Retinal pigment epithelial cell (primary cell): ENCODE results near the gene ADGRB2.

Experiments
- DNase-seq: peaks from one replicate; pipeline ENCODE4 v3.0.0-alpha.2; 2010; ENCODE audit warnings: low read depth
- H3K4me3 ChIP-seq: 2 replicates; pipeline ENCODE4 v1.5.1; 2011; ENCODE audit warnings: mild to moderate bottlenecking, low read length, control low read depth, moderate library complexity
- CTCF ChIP-seq: conservative IDR thresholded peaks from 2 replicates; pipeline ENCODE4 v1.5.1; 2011; ENCODE audit warnings: low read depth, low read length, control low read depth, inconsistent platforms

Gene ADGRB2

GRCh38 chr1:31804098-31804497 lies 40.0 kb upstream of the ADGRB2 start:
- no peak overlapping the region for H3K4me3 ChIP-seq
- DNase-seq: no peak
- no peak for TF ChIP-seq CTCF

GRCh38 chr1:31803610-31804009 lies 39.5 kb upstream of the ADGRB2 start:
- no peak for DNase-seq
- TF ChIP-seq CTCF: no peak
- H3K4me3 ChIP-seq: no peak overlapping the region

- TF ChIP-seq CTCF: no peak
- no peak for DNase-seq
- H3K4me3 ChIP-seq: no peak overlapping the region
Measured at GRCh38 chr1:31802190-31803150, 38.3 kb upstream of the ADGRB2 start.

GRCh38 chr1:31801458-31801857 lies 37.3 kb upstream of the ADGRB2 start:
- no peak for TF ChIP-seq CTCF
- no peak overlapping the region for H3K4me3 ChIP-seq
- no peak for DNase-seq

- TF ChIP-seq CTCF: no peak
- DNase-seq: no peak
- H3K4me3 ChIP-seq: no peak overlapping the region
Measured at GRCh38 chr1:31800674-31800967, 36.5 kb upstream of the ADGRB2 start.

GRCh38 chr1:31799895-31800673 lies 35.9 kb upstream of the ADGRB2 start:
- no peak overlapping the region for H3K4me3 ChIP-seq
- no peak for DNase-seq
- TF ChIP-seq CTCF: no peak
